Transverse colon (tissue), 4 donors: Measurements from ENCODE around the gene MELK.

Experiments used
- CTCF ChIP-seq, 5 experiments: fragments of 200-600 bp in 3 of 5; fragments of 450-650 bp in 2 of 5; sonication (generic) in 3 of 5; IDR thresholded peaks; 1 replicate in 2 of 5; 2 replicates in 3 of 5; pipeline ENCODE4 v1.5.1; 2016 to 2017; ENCODE audit warnings: antibody characterized with exemption in 5 of 5, inconsistent platforms in 3 of 5, mild to moderate bottlenecking in 2 of 5, moderate library complexity in 1 of 5
- EP300 ChIP-seq: sonication (generic); formaldehyde crosslinking; IDR thresholded peaks from one replicate; pipeline ENCODE4 v1.6.1; 2017; ENCODE audit warnings: antibody characterized with exemption, low read depth
- POLR2A ChIP-seq: fragments of 450-650 bp; IDR thresholded peaks from one replicate; pipeline ENCODE4 v1.6.1; 2016; ENCODE audit warnings: antibody characterized with exemption, mild to moderate bottlenecking, moderate library complexity
- POLR2AphosphoS5 ChIP-seq, 3 donors: sonication (generic); formaldehyde crosslinking; IDR thresholded peaks; one replicate each; pipeline ENCODE4 v1.6.1; 2016; ENCODE audit warnings: antibody characterized with exemption in 3 of 3

DNA sequence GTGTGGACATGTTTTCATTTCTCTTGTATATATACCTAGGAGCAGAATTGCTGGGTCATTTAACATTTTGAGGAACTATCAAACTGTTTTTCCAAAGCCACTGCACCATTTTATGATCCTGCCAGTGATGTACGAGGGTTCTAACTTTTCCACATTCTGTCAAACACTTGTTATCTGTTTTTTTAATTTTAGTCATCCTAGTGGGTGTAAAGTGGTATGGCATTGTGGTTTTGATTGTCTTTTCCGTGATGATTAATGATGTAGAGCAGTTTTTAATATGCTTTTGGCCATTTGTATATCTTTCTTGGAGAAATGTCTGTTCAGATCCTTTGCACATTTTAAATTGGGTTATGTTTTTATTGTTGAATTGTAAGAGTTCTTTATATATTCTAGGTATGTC is 107.0 kb downstream of the MELK start:
- no peak for TF ChIP-seq POLR2A
- no peak for TF ChIP-seq CTCF (IDR thresholded peaks at IDR 0.05)
- TF ChIP-seq POLR2AphosphoS5 (IDR thresholded peaks at IDR 0.05) = no peak
- TF ChIP-seq EP300 = no peak
